GM18868 (cell line): ENCODE measurements around the gene TRAPPC4.

Experiments used
- ATAC-seq: cut with Tn5 transposase; IDR thresholded peaks from one replicate; pipeline ENCODE4 v1.9.1; 2021; ENCODE audit warnings: mild to moderate bottlenecking, moderate library complexity; ENCODE audit not compliant: unreplicated experiment

TRAPPC4 gene

GRCh38 chr11:119061256-119061655, 42.7 kb downstream of the TRAPPC4 start:
- no peak for ATAC-seq

GRCh38 chr11:119062779-119063178, 44.2 kb downstream of the TRAPPC4 start:
- no peak for ATAC-seq

GRCh38 chr11:119065369-119065768, 46.8 kb downstream of the TRAPPC4 start:
- ATAC-seq: no peak

GRCh38 chr11:119067371-119068222, 49.0 kb downstream of the TRAPPC4 start, which contains the start of gene VPS11:
Gene VPS11 (plus strand): TSS chr11:119067818. CDS start chr11:119067824, 6 bp downstream.
- ATAC-seq: peak; percentile 96
